ENCODE measurements around the gene CCDC150.

- TF ChIP-seq POLR2A (IDR thresholded peaks at IDR 0.05) (no peak), CTCF (IDR thresholded peaks at IDR 0.05 in 8 of 11, conservative IDR thresholded peaks at IDR 0.05 in 3 of 11) (peak; percentile 18 to 84 (median 70))
Observed at GRCh38 chr2:196750977-196751631, 111.6 kb downstream of the CCDC150 start.
